GM23338 (cell line): ENCODE data around the gene INTS3. TPM values are rescaled to one million over a fixed set of nuclear protein-coding genes. Genes with fewer than 3 reads are reported as not detected.
A peak's percentile ranks its signal among the peaks of the same experiment; 100 is the strongest.

Experiments
- ATAC-seq: fragments of 200-7000 bp; cut with Tn5 transposase; 3 replicates; pipeline ENCODE4 v1.9.1; 2020
- DNase-seq: peaks from one replicate; pipeline ENCODE4 v3.0.0-alpha.2; 2015; ENCODE audit warnings: low spot score
- H2AFZ ChIP-seq: fragments of 200-600 bp; sonication (generic); 2 replicates; pipeline ENCODE4 v1.8.0; 2016; ENCODE audit warnings: antibody characterized with exemption, mild to moderate bottlenecking, moderate library complexity
- H3F3A ChIP-seq: fragments of 200-600 bp; sonication (generic); replicated peaks from 2 replicates; pipeline ENCODE4 v1.8.0; 2017; ENCODE audit warnings: antibody characterized with exemption, mixed run types, low read depth
- H3K27ac ChIP-seq: fragments of 200-600 bp; sonication (generic); 2 replicates; pipeline ENCODE4 v1.6.1; 2016; ENCODE audit warnings: low read depth
- H3K27me3 ChIP-seq: fragments of 200-600 bp; sonication (generic); 2 replicates; pipeline ENCODE4 v1.8.0; 2016; ENCODE audit warnings: mild to moderate bottlenecking, mixed run types, moderate library complexity; ENCODE audit not compliant: insufficient read depth
- H3K36me3 ChIP-seq: fragments of 200-600 bp; sonication (generic); 2 replicates; pipeline ENCODE4 v1.8.0; 2016; ENCODE audit warnings: mild to moderate bottlenecking; ENCODE audit not compliant: insufficient read depth
- H3K4me1 ChIP-seq: fragments of 200-600 bp; sonication (generic); 2 replicates; pipeline ENCODE4 v1.8.0; 2016; ENCODE audit warnings: mild to moderate bottlenecking, moderate library complexity; ENCODE audit not compliant: insufficient read depth
- H3K4me2 ChIP-seq: fragments of 200-600 bp; sonication (generic); 2 replicates; pipeline ENCODE4 v1.7.1; 2017; ENCODE audit warnings: mixed run types
- H3K4me3 ChIP-seq: fragments of 200-600 bp; sonication (generic); 2 replicates; pipeline ENCODE4 v1.6.1; 2016; ENCODE audit warnings: mixed run types
- H3K79me2 ChIP-seq: fragments of 200-600 bp; sonication (generic); replicated peaks from 2 replicates; pipeline ENCODE4 v1.8.0; 2017; ENCODE audit warnings: mild to moderate bottlenecking; ENCODE audit not compliant: insufficient read depth
- H3K9me2 ChIP-seq: fragments of 200-600 bp; sonication (generic); 2 replicates; pipeline ENCODE4 v1.8.0; 2017; ENCODE audit not compliant: insufficient read depth
- H4K20me1 ChIP-seq: fragments of 200-600 bp; sonication (generic); replicated peaks from 2 replicates; pipeline ENCODE4 v1.8.0; 2017; ENCODE audit warnings: mild to moderate bottlenecking; ENCODE audit not compliant: insufficient read depth
- H3K27ac Mint-ChIP-seq: 2 replicates; pipeline ENCODE4 v1.8.0; 2020; ENCODE audit warnings: inconsistent platforms, mild to moderate bottlenecking, moderate library complexity, mixed read lengths
- H3K27me3 Mint-ChIP-seq: 3 replicates; pipeline ENCODE4 v1.8.0; 2022; ENCODE audit warnings: low read depth, mild to moderate bottlenecking, moderate library complexity, mixed read lengths, inconsistent platforms; ENCODE audit not compliant: insufficient read depth, poor library complexity
- H3K36me3 Mint-ChIP-seq: 3 replicates; pipeline ENCODE4 v1.8.0; 2021; ENCODE audit warnings: low read depth, mild to moderate bottlenecking, inconsistent platforms, moderate library complexity, mixed read lengths
- H3K4me1 Mint-ChIP-seq: 3 replicates; pipeline ENCODE4 v1.8.0; 2020; ENCODE audit warnings: mild to moderate bottlenecking, inconsistent platforms, mixed read lengths
- H3K4me3 Mint-ChIP-seq: 3 replicates; pipeline ENCODE4 v1.8.0; 2021; ENCODE audit warnings: moderate library complexity, mild to moderate bottlenecking, inconsistent platforms, mixed read lengths
- H3K9me3 Mint-ChIP-seq: 3 replicates; pipeline ENCODE4 v1.8.0; 2020; ENCODE audit warnings: moderate library complexity, mild to moderate bottlenecking, inconsistent platforms, mixed read lengths
- CREB1 ChIP-seq: fragments of 250-450 bp; sonication (Bioruptor Pico); IDR thresholded peaks from 2 replicates; pipeline ENCODE4 v1.5.0; 2020; ENCODE audit warnings: low read depth, mild to moderate bottlenecking, moderate library complexity
- EZH2 ChIP-seq: fragments of 200-600 bp; sonication (generic); IDR thresholded peaks from one replicate; pipeline ENCODE4 v1.8.0; 2017; ENCODE audit warnings: antibody characterized with exemption, mild to moderate bottlenecking, low read depth; ENCODE audit not compliant: unreplicated experiment
- EZH2phosphoT487 ChIP-seq: fragments of 200-600 bp; sonication (generic); IDR thresholded peaks from one replicate; pipeline ENCODE4 v1.8.1; 2018; ENCODE audit warnings: antibody characterized with exemption; ENCODE audit not compliant: unreplicated experiment
- JUNB ChIP-seq: IDR thresholded peaks from one replicate; pipeline ENCODE4 v1.6.1; 2016; ENCODE audit warnings: antibody characterized with exemption; ENCODE audit not compliant: unreplicated experiment
- NANOG ChIP-seq: IDR thresholded peaks from 2 replicates; pipeline ENCODE4 v1.6.1; 2016; ENCODE audit warnings: antibody characterized with exemption, borderline replicate concordance
- POLR2AphosphoS5 ChIP-seq: IDR thresholded peaks from 2 replicates; pipeline ENCODE4 v1.6.1; 2016; ENCODE audit warnings: antibody characterized with exemption, low read depth
- STAT1 ChIP-seq: IDR thresholded peaks from one replicate; pipeline ENCODE4 v1.6.1; 2016; ENCODE audit warnings: antibody characterized with exemption; ENCODE audit not compliant: unreplicated experiment
- ZNF331 ChIP-seq: fragments of 250-450 bp; sonication (Bioruptor Pico); IDR thresholded peaks from 2 replicates; pipeline ENCODE4 v1.5.0; 2020; ENCODE audit warnings: low read depth, mild to moderate bottlenecking, moderate library complexity
- ZNF462 ChIP-seq: fragments of 250-450 bp; sonication (Bioruptor Pico); IDR thresholded peaks from 2 replicates; pipeline ENCODE4 v1.5.0; 2020; ENCODE audit warnings: mild to moderate bottlenecking, moderate library complexity
- polyA plus RNA-seq: library from polyadenylated mRNA; unstranded; fragments of >200 nt; fragmentation: Nextera tagmentation; extraction: Ambion mirVana; gene quantifications from 2 replicates; pipeline ENCODE4 v1.2.1, GENCODE V29; 2016
- total RNA-seq: library from RNA; depleted of rRNA; stranded (reverse); fragments of >200 nt; shearing (Covaris generic); gene quantifications from 2 replicates; pipeline ENCODE4 v1.2.3, GENCODE V29; 2014
- TF ChIP-seq, protein P1 (sequence below), 2 experiments: fragments of 200-600 bp in 1 of 2; sonication (generic) in 1 of 2; conservative IDR thresholded peaks; 2 replicates each; pipeline versions ENCODE4 v1.5.1 to v1.6.1; 2016 to 2017; ENCODE audit warnings: antibody characterized with exemption in 2 of 2, low read depth in 2 of 2, mild to moderate bottlenecking in 2 of 2, moderate library complexity in 1 of 2

The INTS3 gene
- total and polyA plus RNA-seq, 2 experiments from 2014 or later, result 22.7 to 51.3 TPM

DNA sequence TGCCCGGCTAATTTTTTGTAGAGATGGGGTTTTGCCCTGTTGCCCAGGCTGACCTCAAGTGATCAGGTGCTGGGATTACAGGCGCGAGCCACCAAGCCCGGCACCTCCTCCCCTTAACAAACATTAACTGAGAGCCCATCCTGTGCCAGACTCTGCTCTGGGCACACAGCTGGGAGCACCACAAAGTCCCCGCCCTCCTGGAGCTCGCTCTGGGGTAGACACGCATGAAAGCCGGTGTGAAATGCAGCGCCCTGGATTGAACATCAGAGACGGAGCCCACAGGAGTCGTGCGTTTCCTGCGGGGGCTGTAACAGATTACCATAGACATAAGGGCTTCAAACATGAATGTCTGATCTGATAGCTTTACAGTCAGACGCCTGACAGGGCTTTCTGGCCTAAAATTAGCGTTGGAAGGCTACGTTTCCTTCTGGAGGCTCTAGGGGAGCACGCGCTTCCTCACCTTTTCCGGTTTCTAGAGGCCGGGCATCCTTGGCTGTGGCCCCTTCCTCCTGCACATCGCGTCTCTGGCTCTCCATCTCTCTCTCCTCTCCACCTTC lies 61.7 kb downstream of the INTS3 start (continued):
- TF ChIP-seq, protein P1, sequence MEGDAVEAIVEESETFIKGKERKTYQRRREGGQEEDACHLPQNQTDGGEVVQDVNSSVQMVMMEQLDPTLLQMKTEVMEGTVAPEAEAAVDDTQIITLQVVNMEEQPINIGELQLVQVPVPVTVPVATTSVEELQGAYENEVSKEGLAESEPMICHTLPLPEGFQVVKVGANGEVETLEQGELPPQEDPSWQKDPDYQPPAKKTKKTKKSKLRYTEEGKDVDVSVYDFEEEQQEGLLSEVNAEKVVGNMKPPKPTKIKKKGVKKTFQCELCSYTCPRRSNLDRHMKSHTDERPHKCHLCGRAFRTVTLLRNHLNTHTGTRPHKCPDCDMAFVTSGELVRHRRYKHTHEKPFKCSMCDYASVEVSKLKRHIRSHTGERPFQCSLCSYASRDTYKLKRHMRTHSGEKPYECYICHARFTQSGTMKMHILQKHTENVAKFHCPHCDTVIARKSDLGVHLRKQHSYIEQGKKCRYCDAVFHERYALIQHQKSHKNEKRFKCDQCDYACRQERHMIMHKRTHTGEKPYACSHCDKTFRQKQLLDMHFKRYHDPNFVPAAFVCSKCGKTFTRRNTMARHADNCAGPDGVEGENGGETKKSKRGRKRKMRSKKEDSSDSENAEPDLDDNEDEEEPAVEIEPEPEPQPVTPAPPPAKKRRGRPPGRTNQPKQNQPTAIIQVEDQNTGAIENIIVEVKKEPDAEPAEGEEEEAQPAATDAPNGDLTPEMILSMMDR (conservative IDR thresholded peaks at IDR 0.05; ENCODE audit: low read depth in 2 of 2), result no peak; a peak in 1 of 4 replicates
- TF ChIP-seq CREB1 (CRISPR knock-in tag) (no peak), POLR2AphosphoS5 (no peak), STAT1 (no peak), NANOG (no peak), JUNB (no peak), ZNF331 (CRISPR knock-in tag) (no peak), EZH2phosphoT487 (no peak), EZH2 (no peak)

DNA sequence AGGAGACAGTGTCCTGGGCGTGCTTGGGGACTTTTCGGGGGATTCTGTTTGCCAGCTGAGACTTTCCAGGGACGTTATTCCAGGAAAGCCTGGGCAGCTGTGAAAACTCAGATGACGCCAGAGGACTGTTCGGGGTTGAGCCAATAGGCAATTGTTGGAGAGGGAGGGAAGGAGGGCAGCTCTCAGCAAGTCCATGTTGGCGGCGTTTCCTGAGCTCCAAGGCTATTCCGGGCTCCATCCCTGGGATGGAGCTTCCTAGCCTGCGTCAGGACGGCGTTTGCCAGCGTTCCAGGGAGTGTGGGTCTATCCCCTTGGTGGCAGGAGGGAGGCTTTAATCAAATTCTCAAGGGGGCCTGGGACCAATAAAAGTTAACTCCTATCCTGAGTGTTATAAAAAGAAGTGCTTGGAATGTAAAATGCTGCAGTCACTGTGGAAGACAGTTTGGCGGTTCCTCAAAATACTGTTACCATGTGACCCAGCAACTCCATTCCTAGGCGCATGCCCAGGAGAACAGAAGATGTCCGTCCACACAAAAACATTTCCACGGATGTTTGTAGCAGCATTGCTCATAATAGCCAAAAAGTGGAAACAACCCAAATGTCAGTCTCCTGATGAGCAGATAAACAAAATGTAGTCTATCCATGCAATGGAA lies 62.6 kb downstream of the INTS3 start:
- DNase-seq, result no peak
- Histone ChIP-seq H3K27ac (no peak overlapping the region), H3K79me2 (no peaks in the 10 kb centered on the region), H3K9me2 (no peaks in the 10 kb centered on the region), H3K4me2 (no peak overlapping the region), H4K20me1 (no peaks in the 10 kb centered on the region), H3F3A (0 out of 2 replicates have a peak, but pooled peaks cover 12% of the 10 kb centered on the region), H3K4me1 (peaks cover 19% of the 10 kb centered on the region), H3K36me3 (no peaks in the 10 kb centered on the region), H3K4me3 (no peak overlapping the region), H3K27me3 (no peaks in the 10 kb centered on the region), H2AFZ (peak overlapping the region; percentile 90)
- Mint-ChIP-seq H3K4me1 (peaks cover 31% of the 10 kb centered on the region), H3K4me3 (no peak overlapping the region), H3K9me3 (no peaks in the 10 kb centered on the region), H3K27me3 (peaks cover 15% of the 10 kb centered on the region), H3K27ac (no peak overlapping the region), H3K36me3 (no peaks in the 10 kb centered on the region)
- ATAC-seq, result no peak
- TF ChIP-seq, protein P1 (conservative IDR thresholded peaks at IDR 0.05; ENCODE audit: low read depth in 2 of 2), result no peak
- TF ChIP-seq ZNF462 (no peak), POLR2AphosphoS5 (no peak), CREB1 (CRISPR knock-in tag) (no peak)
